Hematopoietic multipotent progenitor cell (in vitro differentiated cells): Measurements from ENCODE around the gene MRPL52. TPM values are rescaled to one million over a fixed set of nuclear protein-coding genes. Genes with fewer than 3 reads are reported as not detected.
"Not testable (repeated sequence)": the region's sequence is repeated elsewhere in the genome, so short reads cannot be mapped to it uniquely, and the experiment has no call there.

ENCODE experiments used
- DNase-seq, 3 donors: peaks; one replicate each; pipeline ENCODE4 v3.0.0-alpha.2; 2011 to 2015; ENCODE audit warnings: low read depth in 2 of 3, low spot score in 2 of 3
- total RNA-seq: library from RNA; depleted of rRNA; stranded (reverse); fragments of >200 nt; gene quantifications from one replicate; pipeline ENCODE4 v1.2.3, GENCODE V29; 2012

Gene MRPL52
- total RNA-seq: 16.2 TPM

GRCh38 chr14:22829661-22830442 lies at the start of gene MRPL52:
TSS of gene MRPL52 (plus strand) at chr14:22829887. CDS start at chr14:22829913, 26 bp downstream.
- DNase-seq: peak; percentile 84 to 94 (median 94)

GRCh38 chr14:22780105-22780679 lies 49.5 kb upstream of the MRPL52 start:
- DNase-seq: no peak

- no peak for DNase-seq
Observed at GRCh38 chr14:22780941-22781300, 48.8 kb upstream of the MRPL52 start.

GRCh38 chr14:22781301-22781991 lies 48.2 kb upstream of the MRPL52 start:
- no peak for DNase-seq

GRCh38 chr14:22786685-22787084 lies 43.0 kb upstream of the MRPL52 start:
- DNase-seq: no peak

- DNase-seq: no peak
Observed at GRCh38 chr14:22791301-22791700, 38.4 kb upstream of the MRPL52 start.

- DNase-seq: no peak
Observed at GRCh38 chr14:22792158-22792557, 37.5 kb upstream of the MRPL52 start.

GRCh38 chr14:22793550-22793949 lies 36.1 kb upstream of the MRPL52 start:
- not testable (repeated sequence) for DNase-seq

GRCh38 chr14:22793976-22794375 lies 35.7 kb upstream of the MRPL52 start:
- DNase-seq: no peak

- no peak for DNase-seq
Observed at GRCh38 chr14:22794551-22794951, 35.1 kb upstream of the MRPL52 start.

- no peak for DNase-seq
Observed at GRCh38 chr14:22796087-22796707, 33.5 kb upstream of the MRPL52 start.

GRCh38 chr14:22797017-22797917 lies 32.4 kb upstream of the MRPL52 start:
- no peak for DNase-seq

GRCh38 chr14:22798528-22798927 lies 31.2 kb upstream of the MRPL52 start:
- no peak for DNase-seq

- DNase-seq: no peak
Observed at GRCh38 chr14:22800346-22800745, 29.3 kb upstream of the MRPL52 start.

GRCh38 chr14:22801716-22802115 lies 28.0 kb upstream of the MRPL52 start:
- DNase-seq: no peak

- DNase-seq: no peak
Observed at GRCh38 chr14:22802860-22803686, 26.6 kb upstream of the MRPL52 start.

- DNase-seq: no peak
Observed at GRCh38 chr14:22803687-22803974, 26.1 kb upstream of the MRPL52 start.

- DNase-seq: not testable (repeated sequence)
Observed at GRCh38 chr14:22805235-22805634, 24.5 kb upstream of the MRPL52 start.

GRCh38 chr14:22807432-22808087 lies 22.1 kb upstream of the MRPL52 start:
- no peak for DNase-seq
